ENCODE data around the gene SDR9C7. TPM values are rescaled to one million over a fixed set of nuclear protein-coding genes. Genes with fewer than 3 reads are reported as not detected.
"Not testable (repeated sequence)": the region's sequence is repeated elsewhere in the genome, so short reads cannot be mapped to it uniquely, and the experiment has no call there.

The SDR9C7 gene
- total RNA-seq, 4 donors from 2014 or later, result not detected

- H3K9me3 ChIP-seq, result no peaks in the 10 kb centered on the region
- H3K4me1 ChIP-seq, result no peaks in the 10 kb centered on the region
- no peaks in the 10 kb centered on the region for H3K27me3 ChIP-seq
- H3K36me3 ChIP-seq, result no peaks in the 10 kb centered on the region
- TF ChIP-seq POLR2A (IDR thresholded peaks at IDR 0.05), result no peak
- no peak for TF ChIP-seq EP300 (IDR thresholded peaks at IDR 0.05)
- TF ChIP-seq CTCF (IDR thresholded peaks at IDR 0.05), result no peak
- TF ChIP-seq POLR2AphosphoS5 (IDR thresholded peaks at IDR 0.05), result no peak
- WGBS, 2 donors (ENCODE audit: low coverage in 1 of 2), result 97 to 100% methylated on average over 4 to 6 of the region's 6 CpGs
- ATAC-seq, result no peak
- H3K4me3 ChIP-seq, result no peak overlapping the region
- H3K27ac ChIP-seq, result no peak overlapping the region
These were observed 46.1 kb upstream of the SDR9C7 start for GRCh38 chr12:56980268-56980667.

- TF ChIP-seq POLR2A (IDR thresholded peaks at IDR 0.05) (no peak), POLR2AphosphoS5 (IDR thresholded peaks at IDR 0.05) (no peak)
- H3K27me3 ChIP-seq, result no peaks in the 10 kb centered on the region
- H3K9me3 ChIP-seq, result no peaks in the 10 kb centered on the region
- H3K27ac ChIP-seq, result no peak overlapping the region
- 100% methylated on average over 1 of the region's 3 CpGs; no CpG with 5 or more reads in 1 of the 2 donors for WGBS, 2 donors (ENCODE audit: low coverage in 1 of 2)
- H3K36me3 ChIP-seq, result no peaks in the 10 kb centered on the region
- no peak for ATAC-seq
- no peaks in the 10 kb centered on the region for H3K4me1 ChIP-seq
- no peak overlapping the region for H3K4me3 ChIP-seq
These were observed 45.4 kb upstream of the SDR9C7 start for GRCh38 chr12:56979628-56980027.

- Histone ChIP-seq H3K4me1 (no peaks in the 10 kb centered on the region), H3K36me3 (no peaks in the 10 kb centered on the region), H3K9me3 (no peaks in the 10 kb centered on the region), H3K4me3 (no peak overlapping the region), H3K27ac (no peak overlapping the region), H3K27me3 (no peaks in the 10 kb centered on the region)
- no peak for ATAC-seq
- no peak for TF ChIP-seq POLR2A (IDR thresholded peaks at IDR 0.05)
- TF ChIP-seq EP300 (IDR thresholded peaks at IDR 0.05), result no peak
- no peak for TF ChIP-seq CTCF (IDR thresholded peaks at IDR 0.05)
- no peak for TF ChIP-seq POLR2AphosphoS5 (IDR thresholded peaks at IDR 0.05)
- no CpG with 5 or more reads among the region's 3 CpGs for WGBS, 2 donors (ENCODE audit: low coverage in 1 of 2)
These were observed 44.4 kb upstream of the SDR9C7 start for GRCh38 chr12:56978397-56979138.

GRCh38 chr12:56977361-56977760 lies 43.2 kb upstream of the SDR9C7 start:
- not testable (repeated sequence) for H3K9me3 ChIP-seq, H3K36me3 ChIP-seq, H3K4me1 ChIP-seq, H3K27ac ChIP-seq, H3K27me3 ChIP-seq, H3K4me3 ChIP-seq, ATAC-seq
- WGBS, 2 donors (ENCODE audit: low coverage in 1 of 2), result 58 to 80% methylated on average over 2 to 3 of the region's 4 CpGs

- ATAC-seq, H3K9me3 ChIP-seq, H3K36me3 ChIP-seq, H3K4me1 ChIP-seq, H3K27ac ChIP-seq, H3K4me3 ChIP-seq, H3K27me3 ChIP-seq: not testable (repeated sequence)
- 64 to 81% methylated on average over 2 to 3 of the region's 3 CpGs for WGBS, 2 donors (ENCODE audit: low coverage in 1 of 2)
These were observed 40.0 kb upstream of the SDR9C7 start for GRCh38 chr12:56974224-56974623.

- 55 to 83% methylated on average over 2 to 5 of the region's 6 CpGs for WGBS, 2 donors (ENCODE audit: low coverage in 1 of 2)
- H3K9me3 ChIP-seq, H3K4me1 ChIP-seq, H3K27me3 ChIP-seq, H3K4me3 ChIP-seq, ATAC-seq, H3K27ac ChIP-seq, H3K36me3 ChIP-seq: not testable (repeated sequence)
These were observed 34.7 kb upstream of the SDR9C7 start for GRCh38 chr12:56968910-56969309.

GRCh38 chr12:56965997-56966642 lies 31.9 kb upstream of the SDR9C7 start:
- ATAC-seq, H3K27ac ChIP-seq, H3K4me3 ChIP-seq, H3K4me1 ChIP-seq, H3K27me3 ChIP-seq, H3K9me3 ChIP-seq, H3K36me3 ChIP-seq: not testable (repeated sequence)
- 87 to 89% methylated on average over 8 to 9 of the region's 15 CpGs for WGBS, 2 donors (ENCODE audit: low coverage in 1 of 2)

GRCh38 chr12:56965124-56965523 lies 30.9 kb upstream of the SDR9C7 start:
- H3K4me1 ChIP-seq, H3K27me3 ChIP-seq, H3K36me3 ChIP-seq, H3K4me3 ChIP-seq, H3K9me3 ChIP-seq, ATAC-seq, H3K27ac ChIP-seq: not testable (repeated sequence)
- WGBS, 2 donors (ENCODE audit: low coverage in 1 of 2), result 57 to 75% methylated on average over 1 of the region's 4 CpGs

- not testable (repeated sequence) for H3K36me3 ChIP-seq, H3K27ac ChIP-seq, H3K27me3 ChIP-seq, H3K4me1 ChIP-seq, H3K4me3 ChIP-seq, ATAC-seq
- no CpG with 5 or more reads among the region's 27 CpGs for WGBS, 2 donors (ENCODE audit: low coverage in 1 of 2)
- H3K9me3 ChIP-seq, result peaks cover 0 to 19% (median 0%) of the 10 kb centered on the region in 3 donors
These were observed 29.3 kb upstream of the SDR9C7 start for GRCh38 chr12:56963557-56963956.

- H3K36me3 ChIP-seq, H3K27me3 ChIP-seq, H3K4me3 ChIP-seq, ATAC-seq, H3K4me1 ChIP-seq, H3K27ac ChIP-seq: not testable (repeated sequence)
- WGBS, 2 donors (ENCODE audit: low coverage in 1 of 2), result 64 to 66% methylated on average over 3 to 4 of the region's 4 CpGs
- peaks cover 0 to 28% (median 0%) of the 10 kb centered on the region in 3 donors for H3K9me3 ChIP-seq
These were observed 28.0 kb upstream of the SDR9C7 start for GRCh38 chr12:56962247-56962646.

Data from gastroesophageal sphincter (tissue), 4 donors.